Colonic mucosa (tissue), 2 donors: ENCODE data around the gene NOTUM. TPM values are rescaled to one million over a fixed set of nuclear protein-coding genes. Genes with fewer than 3 reads are reported as not detected.

Experiments
- total RNA-seq, 2 donors: library from RNA; stranded (reverse); fragmentation: NEBNext Ultra II Directional in 1 of 2; extraction: Animal tissue kit (Norgen Biotek cat#: 25700) in 1 of 2; gene quantifications; one replicate each; pipeline ENCODE4 v1.2.1, GENCODE V29; 2021
- donor health status: DM: no; HTN: no; CAD: no.
- donor health status: DM: no; HTN: no; CAD: no.

NOTUM gene
- total RNA-seq, 2 donors from 2014 or later: 0.57 TPM; not detected in 1

Other genes with a start within 250 kb of the NOTUM start
- 100 to 1,000 TPM in 1 of 2 donors, 10 to 100 TPM in 1; 46.0 to 110 TPM for gene SLC25A10, start 248.9 kb downstream of the NOTUM start, total RNA-seq
- gene GCGR, start 157.0 kb downstream of the NOTUM start, total RNA-seq: not detected
- 10 to 100 TPM; 25.9 to 26.2 TPM for gene MCRIP1, start 127.9 kb downstream of the NOTUM start, total RNA-seq
- not detected for gene PPP1R27, start 126.1 kb downstream of the NOTUM start, total RNA-seq
- gene P4HB, start 100.7 kb downstream of the NOTUM start, total RNA-seq: 1,000 to 10,000 TPM in 1 of 2 donors, 100 to 1,000 TPM in 1; 719 to 1,051 TPM
- 100 to 1,000 TPM; 407 to 546 TPM for gene ARHGDIA, start 89.8 kb downstream of the NOTUM start, total RNA-seq
- 100 to 1,000 TPM in 1 of 2 donors, 10 to 100 TPM in 1; 66.6 to 191 TPM for gene ALYREF, start 69.6 kb downstream of the NOTUM start, total RNA-seq
- 100 to 1,000 TPM; 106 to 174 TPM for gene ANAPC11, start 69.5 kb downstream of the NOTUM start, total RNA-seq
- under 1 TPM in 1 of 2 donors, not detected in 1; 0.22 TPM for gene NPB, start 58.9 kb downstream of the NOTUM start, total RNA-seq
- gene PCYT2, start 49.8 kb downstream of the NOTUM start, total RNA-seq: 10 to 100 TPM; 47.5 to 71.6 TPM
- 10 to 100 TPM; 43.3 to 81.9 TPM for gene SIRT7, start 43.0 kb downstream of the NOTUM start, total RNA-seq
- gene MAFG, start 33.5 kb downstream of the NOTUM start, total RNA-seq: 10 to 100 TPM; 16.0 to 20.4 TPM
- 100 to 1,000 TPM in 1 of 2 donors, 10 to 100 TPM in 1; 56.5 to 131 TPM for gene PYCR1, start 23.9 kb downstream of the NOTUM start, total RNA-seq
- under 1 TPM in 1 of 2 donors, not detected in 1; 0.27 TPM for gene MYADML2, start 14.0 kb downstream of the NOTUM start, total RNA-seq
- 10 to 100 TPM; 21.7 to 43.0 TPM for gene ASPSCR1, start 16.4 kb upstream of the NOTUM start, total RNA-seq
- gene CENPX, start 61.7 kb upstream of the NOTUM start, total RNA-seq: 100 to 1,000 TPM in 1 of 2 donors, 10 to 100 TPM in 1; 91.1 to 238 TPM
- gene LRRC45, start 62.1 kb upstream of the NOTUM start, total RNA-seq: 10 to 100 TPM; 16.6 to 60.0 TPM
- gene RAC3, start 70.5 kb upstream of the NOTUM start, total RNA-seq: 10 to 100 TPM in 1 of 2 donors, 1 to 10 TPM in 1; 7.0 to 16.6 TPM
- 100 to 1,000 TPM; 115 to 183 TPM for gene DCXR, start 76.5 kb upstream of the NOTUM start, total RNA-seq
- 10 to 100 TPM; 30.6 to 32.1 TPM for gene RFNG, start 90.6 kb upstream of the NOTUM start, total RNA-seq
- gene GPS1, start 90.7 kb upstream of the NOTUM start, total RNA-seq: 100 to 1,000 TPM in 1 of 2 donors, 10 to 100 TPM in 1; 70.8 to 129 TPM
- 100 to 1,000 TPM; 113 to 253 TPM for gene DUS1L, start 104.6 kb upstream of the NOTUM start, total RNA-seq
- gene FASN, start 137.0 kb upstream of the NOTUM start, total RNA-seq: 100 to 1,000 TPM; 168 to 198 TPM